Mammary epithelial cell (primary cell): ENCODE results near the gene LAMA4.

Experiments used
- EZH2 ChIP-seq: IDR thresholded peaks from 2 replicates; pipeline ENCODE4 v1.6.1; 2012; ENCODE audit warnings: low read length, inconsistent platforms, borderline replicate concordance
- TF ChIP-seq, protein P1 (sequence below), 2 donors: IDR thresholded peaks in 1 of 2; conservative IDR thresholded peaks in 1 of 2; 2 replicates each; pipeline ENCODE4 v1.5.1; 2011 to 2012; ENCODE audit warnings: inconsistent platforms in 2 of 2, low read length in 2 of 2, mild to moderate bottlenecking in 2 of 2, control low read depth in 1 of 2, low read depth in 1 of 2; ENCODE audit not compliant: insufficient read depth in 1 of 2; ENCODE audit errors: extremely low read depth in 1 of 2

DNA sequence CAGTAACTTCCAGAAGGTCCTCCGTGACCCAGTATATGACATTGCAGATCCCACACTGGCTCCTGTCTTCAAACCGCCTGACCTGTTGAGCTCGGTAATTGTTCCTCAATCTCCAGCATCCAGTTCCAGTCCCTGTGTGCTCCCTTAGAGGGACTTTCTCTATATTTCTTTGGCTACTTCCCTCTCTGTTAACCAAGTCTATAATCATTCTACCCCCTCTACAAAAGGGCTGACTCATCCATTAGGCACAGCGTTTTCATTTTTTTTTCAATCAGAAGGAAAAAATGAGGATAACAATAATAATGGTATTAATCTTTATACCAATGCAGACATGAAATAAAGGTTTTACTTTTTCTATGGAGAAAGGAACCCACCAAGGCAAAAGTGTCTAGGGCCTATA, 97.7 kb downstream of the LAMA4 start:
- TF ChIP-seq, protein P1, sequence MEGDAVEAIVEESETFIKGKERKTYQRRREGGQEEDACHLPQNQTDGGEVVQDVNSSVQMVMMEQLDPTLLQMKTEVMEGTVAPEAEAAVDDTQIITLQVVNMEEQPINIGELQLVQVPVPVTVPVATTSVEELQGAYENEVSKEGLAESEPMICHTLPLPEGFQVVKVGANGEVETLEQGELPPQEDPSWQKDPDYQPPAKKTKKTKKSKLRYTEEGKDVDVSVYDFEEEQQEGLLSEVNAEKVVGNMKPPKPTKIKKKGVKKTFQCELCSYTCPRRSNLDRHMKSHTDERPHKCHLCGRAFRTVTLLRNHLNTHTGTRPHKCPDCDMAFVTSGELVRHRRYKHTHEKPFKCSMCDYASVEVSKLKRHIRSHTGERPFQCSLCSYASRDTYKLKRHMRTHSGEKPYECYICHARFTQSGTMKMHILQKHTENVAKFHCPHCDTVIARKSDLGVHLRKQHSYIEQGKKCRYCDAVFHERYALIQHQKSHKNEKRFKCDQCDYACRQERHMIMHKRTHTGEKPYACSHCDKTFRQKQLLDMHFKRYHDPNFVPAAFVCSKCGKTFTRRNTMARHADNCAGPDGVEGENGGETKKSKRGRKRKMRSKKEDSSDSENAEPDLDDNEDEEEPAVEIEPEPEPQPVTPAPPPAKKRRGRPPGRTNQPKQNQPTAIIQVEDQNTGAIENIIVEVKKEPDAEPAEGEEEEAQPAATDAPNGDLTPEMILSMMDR (conservative IDR thresholded peaks at IDR 0.05 in 1 of 2, IDR thresholded peaks at IDR 0.05 in 1 of 2; ENCODE audit: extremely low read depth in 1 of 2, insufficient read depth in 1 of 2, low read depth in 1 of 2, low read length in 2 of 2), result no peak
- TF ChIP-seq EZH2, result no peak
